HG02943 (cell line): ENCODE measurements around the gene ZNF831.

Experiments
- ATAC-seq: cut with Tn5 transposase; IDR thresholded peaks from one replicate; pipeline ENCODE4 v1.9.1; 2021; ENCODE audit warnings: mild to moderate bottlenecking, low read depth, moderate library complexity; ENCODE audit not compliant: unreplicated experiment

Gene ZNF831

DNA sequence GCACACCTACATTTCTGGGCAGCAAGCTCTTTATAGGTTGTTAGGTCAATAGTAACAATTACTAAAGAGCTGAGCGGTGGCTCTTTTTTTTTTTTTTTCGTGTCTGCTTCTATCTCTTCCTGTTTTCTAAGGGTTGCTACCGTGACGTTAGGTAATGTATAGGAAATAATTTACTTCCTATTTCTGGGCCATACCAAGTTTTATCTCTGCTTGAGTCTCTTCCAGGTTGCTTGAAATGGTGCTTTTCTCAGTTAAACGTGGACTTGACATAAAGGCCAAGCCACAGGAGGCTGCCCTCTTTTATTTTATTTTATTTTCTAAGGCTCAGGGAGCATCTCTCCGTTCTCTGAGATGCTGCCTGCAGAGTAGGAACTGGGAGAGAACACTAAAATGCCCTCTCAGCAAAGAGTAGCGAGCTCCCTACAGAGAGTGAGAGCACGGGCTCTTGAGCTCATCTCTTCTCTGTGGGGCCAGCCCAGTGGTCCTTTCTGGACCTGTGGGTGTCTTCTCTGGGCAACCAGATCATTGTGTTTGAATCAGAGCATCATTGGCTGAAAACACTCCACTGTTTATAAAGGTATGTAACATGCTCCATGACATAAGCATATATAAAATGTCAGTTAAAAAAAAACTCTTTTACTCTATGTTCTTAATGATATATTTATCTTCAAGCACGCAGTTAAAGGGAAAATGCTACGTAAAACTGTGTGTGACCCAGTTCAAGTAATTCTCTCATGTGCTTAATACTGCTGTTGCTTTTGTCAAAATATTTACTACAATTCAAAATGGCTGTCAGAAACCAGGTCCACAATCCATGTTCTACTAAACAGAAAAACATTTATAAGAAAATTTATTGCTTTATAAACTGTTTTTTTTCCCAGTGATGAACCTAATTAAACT lies at the start of gene ZNF831:
Gene ZNF831 (plus strand): TSS at position 191 of the 900 bp plus-strand sequence. CDS start 27,199 bp downstream, outside the sequence.
- no peak for ATAC-seq

DNA sequence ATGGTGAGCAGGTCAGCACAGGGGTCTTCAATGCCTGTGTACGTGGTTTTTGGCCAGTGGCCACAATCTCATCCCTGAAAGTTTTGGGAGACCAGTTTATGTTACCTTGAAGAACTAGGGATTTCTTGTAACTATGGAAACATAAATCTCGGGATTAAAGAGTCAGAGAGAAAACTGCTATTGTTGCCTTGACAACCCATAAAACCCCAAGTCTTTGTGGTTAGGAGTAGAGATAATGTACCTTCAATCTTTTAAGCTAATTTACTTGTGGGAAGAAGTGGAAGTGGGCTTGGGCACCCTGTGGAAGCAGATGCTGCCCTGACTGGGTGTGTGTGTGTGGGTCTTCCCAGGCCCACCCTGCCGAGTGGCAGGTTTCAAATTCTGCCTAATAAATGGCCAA lies 46.1 kb upstream of the ZNF831 start:
- no peak for ATAC-seq

DNA sequence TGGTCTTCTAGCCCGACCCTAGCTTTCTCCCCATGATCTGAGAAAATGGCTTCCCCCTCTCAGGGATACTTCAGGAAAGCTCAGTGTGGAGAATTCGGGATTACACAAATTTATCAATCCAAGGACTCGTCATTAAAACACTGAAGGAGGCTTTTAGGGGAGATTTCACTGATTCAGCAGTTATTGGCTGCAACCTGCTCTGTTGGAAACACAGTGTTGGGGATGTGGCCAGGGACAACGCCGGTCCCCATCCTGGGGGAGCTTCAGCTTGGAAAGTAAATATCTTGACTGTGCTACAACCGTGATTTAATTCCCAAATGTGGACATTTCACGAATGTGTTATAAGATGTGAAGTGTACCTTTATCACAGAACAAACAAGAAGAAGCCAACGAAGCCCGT lies 44.8 kb upstream of the ZNF831 start:
- ATAC-seq, result no peak

DNA sequence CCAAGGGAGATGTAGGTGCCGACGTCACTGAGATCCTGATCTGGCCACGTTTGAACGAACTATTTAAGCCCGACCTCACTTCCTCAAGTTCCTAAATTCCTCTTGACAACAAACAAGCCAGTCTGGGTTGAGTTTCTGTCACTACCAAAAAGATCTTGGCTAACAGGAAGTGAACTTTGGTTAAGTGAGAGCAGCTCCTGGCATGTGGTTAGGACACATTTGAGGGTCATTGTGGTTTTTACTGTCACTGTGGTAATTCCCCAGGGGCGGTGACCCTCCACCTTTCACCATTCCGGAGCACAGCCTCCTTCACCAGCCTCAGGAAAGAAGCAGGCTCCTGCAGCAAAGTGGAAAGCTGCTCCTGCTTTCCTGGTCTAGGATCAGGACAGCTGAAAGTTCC lies 43.1 kb upstream of the ZNF831 start:
- no peak for ATAC-seq

DNA sequence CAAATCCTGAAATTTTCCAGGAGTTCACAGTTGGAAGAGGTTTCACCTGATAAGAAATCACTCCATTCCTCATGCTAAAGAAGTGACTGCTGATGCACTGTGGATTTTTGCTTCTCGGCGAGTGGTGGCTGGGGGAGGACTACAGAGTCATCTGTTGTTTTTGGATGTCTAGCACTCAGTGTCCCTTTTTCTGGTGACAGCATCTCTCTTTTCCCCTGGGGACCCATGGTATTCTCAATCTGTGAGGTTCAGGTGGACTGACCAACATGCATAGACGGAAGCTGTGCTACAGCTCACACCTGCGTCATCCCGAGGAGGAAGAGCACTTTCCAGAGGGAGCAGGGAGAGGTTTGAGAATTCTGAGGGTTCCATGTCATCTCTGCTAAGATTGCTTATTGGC lies 42.7 kb upstream of the ZNF831 start:
- no peak for ATAC-seq

DNA sequence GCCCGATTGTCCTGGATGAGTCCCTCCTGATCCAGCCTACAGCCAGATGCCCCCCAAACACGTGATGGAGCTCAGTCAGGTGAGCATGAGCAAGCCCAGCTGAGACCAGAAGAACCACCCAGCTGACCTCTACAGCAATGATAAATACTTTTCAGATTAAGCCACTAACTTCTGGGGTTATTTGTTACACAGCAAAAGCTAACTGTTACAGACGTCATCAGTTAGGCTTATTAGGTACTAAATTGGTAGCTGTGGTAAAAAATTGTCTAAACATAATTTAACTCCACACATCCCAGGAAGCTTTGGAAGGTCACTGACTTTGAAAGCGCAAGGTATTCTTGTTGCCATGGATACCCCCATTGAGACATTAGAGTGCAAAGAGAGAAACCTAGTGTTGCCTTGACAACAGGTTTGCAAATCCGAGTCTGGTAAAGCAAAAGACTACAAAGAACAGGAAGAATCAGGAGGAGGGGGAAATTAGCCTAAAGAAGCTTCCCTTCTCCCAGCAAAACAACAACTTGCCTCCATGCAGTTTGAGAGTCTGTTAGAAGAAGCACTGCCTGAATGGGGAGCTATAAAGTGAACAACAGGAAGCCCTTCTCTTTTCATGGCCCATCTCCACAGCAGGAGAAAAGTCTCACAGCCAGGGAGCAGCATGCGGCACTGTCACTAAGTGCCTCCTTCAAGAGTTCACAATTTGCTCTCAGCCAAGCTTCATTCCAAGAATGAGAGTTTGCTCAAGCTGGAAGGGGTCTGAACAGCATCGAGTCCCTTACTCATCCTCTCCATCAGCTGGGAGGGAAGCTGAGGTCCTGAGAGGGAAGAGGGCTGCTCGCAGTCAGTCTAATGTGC lies 41.7 kb upstream of the ZNF831 start:
- no peak for ATAC-seq

DNA sequence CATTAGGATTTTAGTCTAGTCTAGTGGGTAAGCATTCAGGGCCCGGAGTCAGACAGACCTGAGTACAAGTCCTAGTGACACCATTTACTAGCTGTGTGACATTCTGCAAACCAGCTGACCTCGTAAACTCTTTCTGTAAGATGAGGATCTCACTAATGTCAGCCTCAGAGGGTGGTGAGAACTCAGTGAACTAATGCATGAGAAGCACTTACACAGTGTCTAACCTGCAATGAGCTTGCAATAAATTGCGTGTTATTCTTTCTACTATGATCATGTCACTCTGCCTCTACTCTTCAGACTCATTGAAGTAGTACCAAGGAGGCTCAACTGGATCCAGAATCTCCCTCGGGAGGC lies 41.1 kb upstream of the ZNF831 start:
- ATAC-seq, result no peak

DNA sequence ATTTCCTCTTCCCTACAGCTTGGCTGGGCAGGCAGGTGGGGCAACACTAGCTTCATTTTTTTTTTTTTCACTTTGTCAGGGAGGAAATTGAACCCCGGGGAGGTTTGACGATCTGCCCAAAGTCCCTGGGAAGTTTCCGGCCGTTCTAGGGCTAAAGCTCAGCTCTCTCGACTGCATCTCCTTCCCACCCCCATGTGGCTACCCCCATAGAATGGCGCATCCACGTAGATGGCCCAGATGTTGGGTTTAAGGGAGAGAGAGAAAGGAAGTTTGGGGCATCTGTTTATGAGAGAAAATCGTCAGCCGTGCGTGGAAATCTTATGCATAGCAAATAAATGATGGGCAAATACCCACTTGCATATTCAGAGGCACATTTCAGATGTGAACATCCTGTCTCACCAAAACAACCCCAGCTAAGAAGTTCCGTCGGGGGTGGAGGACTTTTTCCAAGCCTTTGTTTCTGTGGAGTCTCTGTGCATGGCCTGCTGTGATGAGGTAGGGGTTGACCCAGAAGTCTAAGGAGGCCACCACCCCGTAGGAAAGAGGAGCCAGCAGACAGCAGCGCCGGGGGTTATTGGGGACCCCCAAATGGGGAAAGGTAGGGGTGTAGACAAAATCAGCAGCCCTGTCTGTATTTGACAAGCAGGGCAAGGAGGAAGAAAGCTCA lies 40.5 kb upstream of the ZNF831 start:
- ATAC-seq, result no peak

DNA sequence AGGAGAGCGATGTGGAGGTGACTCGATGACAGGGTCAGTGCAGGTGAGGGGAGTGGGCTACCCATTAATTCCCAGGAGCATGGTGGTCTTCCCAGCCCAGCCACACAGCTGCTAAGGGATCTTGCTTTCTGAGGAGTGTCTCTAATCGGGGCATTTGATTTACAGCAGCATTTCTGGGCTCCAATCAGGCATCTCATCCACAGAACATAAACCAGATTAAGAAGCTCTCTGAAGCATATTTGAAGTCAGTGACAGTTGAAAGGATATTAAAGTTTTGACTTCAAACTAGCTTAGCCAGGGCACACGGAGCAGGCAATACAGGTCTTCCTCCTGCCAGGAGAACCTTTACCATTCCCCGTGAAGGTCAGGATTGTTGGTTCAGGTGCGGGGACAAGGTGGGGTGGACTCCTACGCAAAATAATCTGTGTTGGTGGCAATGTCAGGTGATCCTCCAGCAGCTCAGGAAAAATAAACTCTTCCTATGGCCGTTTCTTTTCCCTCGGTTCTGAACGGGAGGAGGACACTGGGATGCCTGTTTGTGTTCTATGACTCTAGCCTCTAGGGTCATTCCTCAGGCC lies 39.9 kb upstream of the ZNF831 start:
- no peak for ATAC-seq

DNA sequence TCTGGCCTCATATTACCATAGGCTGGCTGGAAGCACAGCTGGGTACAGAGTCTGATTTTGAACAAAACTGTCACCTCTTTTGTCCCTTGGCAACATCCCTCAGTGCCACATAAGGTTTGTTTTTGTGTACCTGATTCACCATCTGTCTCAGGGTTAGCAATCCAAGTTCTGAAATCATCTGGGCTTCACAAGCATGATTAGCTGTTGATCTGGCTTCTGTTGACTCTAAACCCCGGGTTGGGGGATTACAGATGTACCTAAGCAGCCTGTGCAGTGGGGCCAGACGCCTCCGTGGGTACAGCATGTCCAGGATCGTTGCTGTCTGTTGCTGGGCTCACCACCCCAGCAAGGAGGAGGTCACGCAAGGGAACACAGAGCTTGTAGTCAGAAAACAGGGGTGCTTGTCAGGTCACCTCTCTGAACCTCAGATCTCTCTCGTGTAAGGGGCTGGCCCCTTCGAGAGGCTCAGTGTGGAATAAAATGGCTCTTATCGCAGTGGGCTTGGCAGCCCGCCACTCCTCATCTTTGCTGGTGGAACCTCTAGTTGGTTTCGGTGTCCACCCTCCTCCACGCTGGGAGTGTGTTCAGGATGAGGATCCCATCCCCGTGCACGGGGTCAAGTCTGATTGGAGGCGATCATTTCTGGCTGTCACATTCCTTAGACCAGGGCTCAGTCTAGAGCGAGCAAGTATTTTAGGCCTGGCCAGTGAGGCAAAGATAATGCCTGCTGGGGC lies 39.2 kb upstream of the ZNF831 start:
- ATAC-seq, result no peak

DNA sequence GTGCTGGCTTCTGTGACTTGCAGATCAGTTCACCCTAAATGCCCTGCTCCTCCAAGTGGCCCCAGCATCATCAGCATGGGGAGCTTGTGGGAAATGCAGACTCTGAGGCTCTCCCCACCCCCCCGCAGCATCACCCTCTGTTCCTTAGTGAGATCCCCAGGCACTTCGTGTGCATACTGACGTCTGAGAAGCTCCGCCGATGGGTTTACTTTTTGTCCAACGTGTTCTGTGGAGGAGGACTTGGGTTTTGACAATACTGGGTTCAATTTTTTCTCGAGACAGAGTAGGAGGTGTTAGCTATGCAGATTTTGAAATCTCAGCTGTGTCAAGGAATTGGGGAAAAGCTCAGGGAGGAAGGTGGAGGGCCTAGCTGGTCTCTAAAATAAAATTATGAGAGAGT lies 38.3 kb upstream of the ZNF831 start:
- ATAC-seq, result no peak

DNA sequence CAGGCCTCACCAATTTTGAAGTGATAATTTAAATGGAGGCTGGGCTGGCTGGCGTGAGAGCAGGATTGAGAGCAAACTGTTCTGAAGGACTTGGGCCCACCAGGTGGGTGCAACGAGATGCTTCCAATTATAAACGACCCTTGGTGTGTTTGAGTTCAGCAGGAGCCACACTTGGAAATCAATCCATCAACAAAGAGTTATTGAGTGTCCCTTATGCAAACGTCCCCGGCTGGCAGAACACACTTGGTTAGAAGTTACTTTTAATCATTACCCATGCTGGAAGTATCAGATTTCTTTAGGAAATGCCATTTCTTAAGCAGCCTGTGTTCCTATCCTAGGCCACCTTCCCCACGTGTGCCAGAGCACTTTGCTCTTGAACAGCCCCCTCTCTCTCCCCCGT lies 37.8 kb upstream of the ZNF831 start:
- ATAC-seq, result no peak

DNA sequence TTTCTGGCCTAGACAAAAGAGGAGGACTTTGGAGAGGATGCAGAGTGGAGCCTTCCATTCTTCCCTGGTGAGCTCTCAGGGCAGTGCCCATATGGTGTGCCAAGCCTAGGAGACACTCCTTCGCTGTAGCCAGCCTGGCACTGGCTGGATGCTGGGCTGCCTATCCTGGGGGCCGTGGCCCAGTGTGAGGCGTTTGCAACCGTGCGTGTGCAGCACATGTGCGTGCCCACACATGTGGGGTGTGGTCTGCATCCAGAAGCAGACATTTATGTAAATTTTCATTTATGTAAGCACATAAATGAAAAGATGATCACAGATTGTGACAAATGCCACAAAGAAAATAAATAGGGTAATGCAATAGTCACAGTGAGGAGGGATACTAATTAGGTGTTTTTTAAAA lies 35.8 kb upstream of the ZNF831 start:
- ATAC-seq, result no peak

DNA sequence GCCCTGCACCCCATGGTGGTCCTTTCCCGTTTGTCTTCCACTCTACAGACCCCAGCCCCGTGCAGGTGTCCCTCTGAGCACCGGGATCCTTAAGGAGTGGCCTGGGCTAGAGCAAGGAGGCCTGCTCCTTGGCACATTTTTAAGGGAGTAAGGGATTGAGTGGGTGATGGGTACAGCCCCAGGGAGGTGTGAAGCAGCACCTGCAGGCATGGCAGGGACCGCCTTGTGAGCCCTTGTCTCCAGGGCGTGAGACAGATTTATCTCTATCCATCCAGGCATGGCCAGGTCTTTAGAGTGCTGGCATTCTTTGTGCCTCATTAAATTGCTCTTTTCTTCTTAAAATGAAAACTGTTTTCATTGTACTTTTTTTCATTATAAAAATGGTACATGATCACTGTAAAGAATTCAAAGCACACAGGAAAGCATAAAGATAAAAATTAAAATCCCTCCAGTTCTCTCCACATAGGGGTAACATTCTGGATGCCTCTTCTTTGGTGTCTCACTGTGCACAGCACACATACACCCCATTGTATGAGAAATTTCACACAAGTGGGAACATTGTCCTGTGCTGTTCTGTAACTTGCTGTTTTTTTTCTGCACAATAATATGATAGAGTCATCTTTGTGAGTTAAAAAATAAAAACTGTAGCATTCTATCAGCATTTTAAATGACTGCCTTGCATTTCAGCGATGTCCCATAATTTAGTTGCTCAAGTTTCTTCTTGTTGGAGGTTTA lies 31.9 kb upstream of the ZNF831 start:
- no peak for ATAC-seq

DNA sequence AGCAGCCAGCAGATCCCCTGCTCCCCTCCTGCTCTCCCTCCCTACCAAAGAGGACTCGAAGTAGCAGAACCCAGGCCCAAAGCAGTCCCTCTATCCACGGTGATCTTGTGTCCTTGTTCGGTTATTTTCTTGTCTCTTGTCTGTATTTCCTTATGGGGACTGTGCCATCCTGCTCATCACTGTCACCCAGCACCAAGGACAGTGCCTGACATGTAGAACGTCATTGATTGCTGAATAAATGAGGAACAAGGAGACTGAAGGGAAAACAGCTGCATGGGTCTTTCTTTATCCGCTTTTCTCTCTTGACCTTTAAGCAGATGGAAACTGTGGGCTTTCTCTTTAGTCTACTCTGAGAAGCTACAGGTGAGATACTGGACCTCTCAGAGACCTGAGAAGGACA lies 29.4 kb upstream of the ZNF831 start:
- ATAC-seq, result no peak

DNA sequence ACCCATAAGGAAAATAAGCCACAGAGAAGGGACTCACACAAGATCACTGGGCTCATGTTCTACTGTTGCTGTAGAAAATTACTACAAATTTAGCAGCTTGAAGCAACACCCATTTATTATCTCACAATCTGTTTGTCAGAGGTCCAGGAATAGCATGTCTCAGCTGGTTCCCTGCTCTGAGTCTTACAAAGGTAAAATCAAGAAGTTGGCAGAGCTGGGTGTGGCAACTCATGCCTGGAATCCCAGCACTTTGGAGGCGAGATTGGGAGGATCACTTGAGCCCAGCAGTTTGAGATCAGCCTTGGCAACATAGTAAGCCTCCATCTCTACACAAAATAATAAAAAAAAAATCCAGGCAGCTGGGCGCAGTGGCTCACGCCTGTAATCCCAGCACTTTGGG lies 28.5 kb upstream of the ZNF831 start:
- ATAC-seq, result no peak

DNA sequence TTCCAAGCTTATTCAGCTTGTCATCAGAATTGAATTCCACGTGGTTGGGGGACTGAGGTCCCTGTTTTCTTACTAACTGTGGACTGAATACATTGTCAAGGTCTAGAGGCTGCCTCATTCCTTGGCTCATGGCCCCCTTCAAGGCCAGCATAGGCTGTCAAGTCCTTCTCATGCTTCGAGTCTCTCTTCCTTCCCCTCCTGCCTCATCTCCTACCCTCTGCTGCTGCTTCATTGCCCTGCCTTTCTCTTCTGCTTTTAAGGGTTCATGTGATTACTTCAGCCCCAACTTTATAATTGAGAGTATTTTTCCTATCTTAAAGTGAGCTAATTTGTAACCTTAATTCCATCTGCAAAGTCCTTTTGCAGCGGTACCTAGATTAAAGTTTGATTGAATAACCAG lies 27.6 kb upstream of the ZNF831 start:
- no peak for ATAC-seq

DNA sequence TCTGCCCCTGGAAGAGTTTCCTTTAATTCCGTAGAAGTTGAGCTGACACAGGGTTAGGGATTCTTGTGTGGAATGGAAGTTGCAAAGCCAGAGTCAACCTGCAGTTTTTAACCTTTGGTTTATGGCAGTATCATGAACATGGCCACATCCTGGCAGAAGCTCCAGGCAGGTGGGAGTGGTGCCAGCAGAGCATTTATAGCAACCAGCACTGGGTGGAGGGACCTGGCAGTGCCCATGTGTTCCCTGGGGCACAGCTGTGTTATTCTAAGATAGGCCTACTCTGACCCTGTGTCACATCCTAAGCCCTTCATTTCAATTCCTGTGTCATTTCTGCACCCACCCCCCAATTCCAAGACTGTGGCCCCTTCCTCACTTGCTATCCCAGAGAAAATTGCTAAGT lies 26.1 kb upstream of the ZNF831 start:
- ATAC-seq, result no peak

DNA sequence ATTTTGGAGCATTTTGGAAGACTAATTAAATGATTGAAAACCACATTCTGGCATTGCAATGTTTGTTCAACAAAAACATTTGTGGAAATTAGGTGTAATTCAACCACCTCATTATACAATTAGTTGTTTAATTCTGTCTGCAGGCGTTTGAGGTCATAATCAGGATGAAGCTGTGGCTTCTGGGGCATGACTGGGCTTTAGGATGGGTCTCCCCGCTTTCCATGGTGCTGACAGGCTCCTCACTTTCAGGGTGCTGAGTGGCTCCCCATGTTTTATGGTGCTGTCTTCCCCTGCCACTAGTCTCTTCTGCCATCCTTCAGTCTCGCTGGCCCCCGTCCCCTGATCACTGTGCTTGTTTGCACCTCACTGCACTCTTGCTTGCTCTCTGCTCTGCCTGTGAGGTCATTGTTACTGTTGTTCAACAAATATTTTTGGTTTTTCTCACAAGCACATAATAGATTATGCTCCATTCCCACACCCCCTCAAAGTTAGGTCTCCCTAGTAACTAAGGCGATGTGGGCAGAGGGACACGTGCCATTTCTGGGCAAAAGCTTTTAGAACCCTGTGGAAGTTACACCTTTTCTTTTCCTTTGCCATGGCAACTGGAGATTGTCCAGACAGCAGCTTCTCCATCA lies 25.4 kb upstream of the ZNF831 start:
- ATAC-seq, result no peak
